HG02642 (cell line): ENCODE data around the gene RPS6KA4.
"Not testable (repeated sequence)": the region's sequence is repeated elsewhere in the genome, so short reads cannot be mapped to it uniquely, and the experiment has no call there.

Experiments
- ATAC-seq: cut with Tn5 transposase; IDR thresholded peaks from one replicate; pipeline ENCODE4 v1.9.1; 2021; ENCODE audit warnings: mild to moderate bottlenecking; ENCODE audit not compliant: unreplicated experiment, poor library complexity

The RPS6KA4 gene

GRCh38 chr11:64409707-64410403, 50.9 kb downstream of the RPS6KA4 start:
- ATAC-seq: no peak

GRCh38 chr11:64410404-64410734, 51.4 kb downstream of the RPS6KA4 start:
- ATAC-seq: no peak

- no peak for ATAC-seq
Measured at GRCh38 chr11:64413417-64413816, 54.5 kb downstream of the RPS6KA4 start.

- no peak for ATAC-seq
Measured at GRCh38 chr11:64415286-64415685, 56.3 kb downstream of the RPS6KA4 start.

- no peak for ATAC-seq
Measured at GRCh38 chr11:64415996-64416728, 57.2 kb downstream of the RPS6KA4 start.

GRCh38 chr11:64418233-64418632, 59.3 kb downstream of the RPS6KA4 start:
- not testable (repeated sequence) for ATAC-seq

- ATAC-seq: no peak
Measured at GRCh38 chr11:64419257-64419790, 60.4 kb downstream of the RPS6KA4 start.

GRCh38 chr11:64419818-64420485, 61.0 kb downstream of the RPS6KA4 start:
- ATAC-seq: no peak
